HG02840 (cell line): ENCODE measurements around the gene ANKLE1.
"Not testable (repeated sequence)": the region's sequence is repeated elsewhere in the genome, so short reads cannot be mapped to it uniquely, and the experiment has no call there.

ENCODE experiments used
- ATAC-seq: cut with Tn5 transposase; IDR thresholded peaks from one replicate; pipeline ENCODE4 v1.9.1; 2021; ENCODE audit warnings: mild to moderate bottlenecking, moderate library complexity, moderate number of reproducible peaks; ENCODE audit not compliant: unreplicated experiment, low FRiP score

ANKLE1 gene

DNA sequence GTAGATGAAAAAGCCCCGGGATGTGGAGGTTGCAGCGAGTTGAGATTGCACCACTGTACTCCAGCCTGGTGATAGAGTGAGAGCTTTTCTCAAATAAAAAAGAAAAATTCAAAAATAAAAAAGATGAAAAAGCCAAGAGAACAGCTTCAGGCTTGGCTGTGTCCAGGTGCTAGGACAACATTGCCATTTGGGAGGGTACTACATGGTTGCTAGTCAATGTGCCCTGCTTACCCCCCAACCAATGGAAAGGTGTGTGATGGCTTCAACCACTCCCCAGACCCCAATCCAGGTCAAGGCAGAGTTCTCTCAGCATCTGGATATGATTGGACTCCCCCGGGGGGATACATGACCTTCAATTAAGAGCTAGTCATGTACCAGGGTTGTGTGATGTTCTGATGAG, 2.3 kb upstream of the ANKLE1 start:
- ATAC-seq = no peak

DNA sequence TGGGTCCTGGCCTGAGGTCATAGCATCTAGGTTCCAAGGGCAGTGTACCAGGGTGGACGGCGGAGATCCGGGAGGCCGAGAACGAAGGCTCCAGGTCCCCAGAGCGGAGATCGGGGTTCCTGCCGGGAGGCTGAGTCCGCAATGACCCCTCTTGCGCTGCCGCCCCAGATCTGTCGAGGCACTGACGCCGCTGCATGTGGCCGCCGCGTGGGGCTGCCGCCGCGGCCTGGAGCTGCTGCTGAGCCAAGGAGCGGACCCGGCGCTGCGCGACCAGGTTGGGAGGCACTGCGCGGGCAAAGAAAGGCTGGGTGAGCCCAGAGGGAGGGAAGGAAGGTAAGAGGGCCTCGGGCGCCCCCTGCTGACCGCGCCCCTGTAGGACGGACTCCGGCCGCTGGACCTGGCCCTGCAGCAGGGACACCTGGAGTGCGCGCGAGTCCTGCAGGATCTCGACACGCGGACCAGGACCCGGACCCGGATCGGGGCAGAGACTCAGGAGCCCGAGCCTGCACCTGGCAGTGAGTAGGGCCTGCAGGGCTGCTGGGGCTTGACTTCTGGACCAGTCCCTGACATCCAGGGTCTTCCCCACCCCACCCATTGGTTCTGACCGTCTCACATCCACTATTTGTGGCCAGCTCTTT, 906 bp downstream of the ANKLE1 start:
- ATAC-seq = no peak

DNA sequence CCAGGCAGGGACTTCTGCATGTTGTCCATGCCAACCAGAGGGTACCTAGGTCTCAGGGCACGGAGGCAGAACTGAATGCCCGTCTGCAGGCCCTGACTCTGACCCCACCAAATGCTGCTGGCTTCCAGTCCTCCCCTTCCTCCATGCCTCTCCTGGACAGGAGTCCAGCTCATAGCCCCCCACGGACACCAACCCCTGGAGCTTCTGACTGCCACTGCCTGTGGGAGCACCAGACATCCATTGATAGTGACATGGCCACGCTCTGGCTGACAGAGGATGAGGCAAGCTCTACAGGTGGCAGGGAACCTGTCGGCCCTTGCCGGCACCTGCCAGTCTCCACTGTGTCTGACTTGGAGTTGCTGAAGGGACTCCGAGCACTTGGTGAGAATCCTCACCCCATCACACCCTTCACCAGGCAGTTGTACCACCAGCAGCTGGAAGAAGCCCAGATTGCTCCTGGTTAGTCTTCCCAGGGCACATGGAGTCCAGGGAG, 1.8 kb downstream of the ANKLE1 start:
- no peak for ATAC-seq

DNA sequence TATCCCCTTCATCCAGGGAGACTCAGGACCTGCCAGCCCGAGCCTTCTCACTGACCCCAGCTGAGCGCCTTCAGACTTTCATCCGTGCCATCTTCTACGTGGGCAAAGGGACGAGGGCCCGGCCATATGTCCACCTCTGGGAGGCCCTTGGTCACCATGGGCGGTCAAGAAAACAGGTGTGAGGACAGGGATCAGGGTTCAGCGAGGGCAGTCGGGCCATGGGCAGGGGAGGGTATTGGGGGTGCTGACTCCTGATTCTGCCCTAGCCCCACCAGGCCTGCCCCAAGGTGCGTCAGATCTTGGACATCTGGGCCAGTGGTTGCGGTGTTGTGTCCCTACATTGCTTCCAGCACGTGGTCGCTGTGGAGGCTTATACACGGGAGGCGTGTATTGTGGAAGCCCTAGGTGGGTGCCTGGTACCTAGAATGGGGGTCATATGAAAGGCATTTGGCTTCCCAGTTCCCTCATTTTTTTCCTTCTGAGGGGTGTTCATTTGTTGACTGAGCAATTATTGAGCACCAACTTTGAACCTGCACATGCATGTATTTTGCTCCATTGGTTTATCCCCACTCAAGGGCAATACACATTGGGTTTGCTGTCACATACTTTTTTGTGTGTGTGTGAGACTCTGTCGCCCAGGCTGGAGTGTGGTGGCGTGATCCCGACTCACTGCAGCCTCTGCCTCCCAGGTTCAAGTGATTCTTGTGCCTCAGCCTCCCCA, 3.9 kb downstream of the ANKLE1 start:
- no peak for ATAC-seq

DNA sequence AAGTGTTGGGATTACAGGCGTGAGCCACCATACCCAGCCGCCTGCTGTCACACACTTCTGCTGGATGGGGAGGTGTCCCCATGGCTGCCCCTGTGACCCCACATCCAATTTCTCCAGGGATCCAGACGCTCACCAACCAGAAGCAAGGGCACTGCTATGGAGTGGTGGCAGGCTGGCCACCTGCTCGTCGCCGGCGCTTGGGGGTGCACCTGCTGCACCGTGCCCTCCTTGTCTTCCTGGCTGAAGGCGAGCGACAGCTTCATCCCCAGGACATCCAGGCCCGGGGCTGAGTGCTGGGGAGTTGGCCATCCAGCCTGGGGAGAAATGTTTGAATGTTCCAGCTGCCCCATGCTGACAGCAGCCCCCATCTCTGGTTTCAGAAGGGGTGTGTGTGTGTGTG, 4.6 kb downstream of the ANKLE1 start:
- ATAC-seq = no peak

DNA sequence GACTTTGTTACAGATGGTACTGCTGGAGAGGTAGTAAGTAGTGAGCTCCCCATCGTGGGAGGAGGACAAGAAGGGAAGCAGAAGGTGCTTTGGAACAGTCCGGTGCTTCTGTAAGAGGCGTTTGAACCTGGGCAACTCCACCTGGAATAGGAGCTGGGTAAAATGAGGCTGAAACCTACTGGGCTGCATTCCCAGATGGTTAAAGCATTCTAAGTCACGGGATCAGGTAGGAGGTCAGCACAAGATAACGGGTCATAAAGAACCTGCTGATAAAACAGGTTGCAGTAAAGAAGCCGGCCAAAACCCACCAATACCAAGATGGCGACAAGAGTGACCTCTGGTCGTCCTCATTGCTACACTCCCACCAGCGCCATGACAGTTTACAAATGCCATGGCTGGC, 5.1 kb downstream of the ANKLE1 start:
- ATAC-seq = no peak

DNA sequence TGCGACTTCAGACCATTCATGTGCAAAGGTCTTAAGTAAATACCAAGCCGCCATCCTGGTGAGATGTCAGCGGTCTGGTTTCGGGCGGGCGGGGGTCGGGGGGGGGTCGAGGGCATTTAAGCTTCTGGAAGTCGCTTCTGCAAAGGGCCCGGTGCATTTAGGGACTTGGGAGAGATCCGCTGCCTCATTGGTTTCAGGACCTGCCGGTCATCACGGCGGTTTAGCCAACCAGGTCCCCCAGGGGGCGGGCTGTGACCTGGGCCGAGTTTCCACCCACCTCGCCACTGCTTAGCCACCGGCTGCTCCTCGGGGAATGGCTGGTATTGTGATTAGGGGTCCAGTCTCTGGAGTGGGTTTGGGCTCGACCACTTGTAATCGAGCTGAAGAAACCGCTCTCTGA, 7.8 kb downstream of the ANKLE1 start:
- ATAC-seq = no peak

DNA sequence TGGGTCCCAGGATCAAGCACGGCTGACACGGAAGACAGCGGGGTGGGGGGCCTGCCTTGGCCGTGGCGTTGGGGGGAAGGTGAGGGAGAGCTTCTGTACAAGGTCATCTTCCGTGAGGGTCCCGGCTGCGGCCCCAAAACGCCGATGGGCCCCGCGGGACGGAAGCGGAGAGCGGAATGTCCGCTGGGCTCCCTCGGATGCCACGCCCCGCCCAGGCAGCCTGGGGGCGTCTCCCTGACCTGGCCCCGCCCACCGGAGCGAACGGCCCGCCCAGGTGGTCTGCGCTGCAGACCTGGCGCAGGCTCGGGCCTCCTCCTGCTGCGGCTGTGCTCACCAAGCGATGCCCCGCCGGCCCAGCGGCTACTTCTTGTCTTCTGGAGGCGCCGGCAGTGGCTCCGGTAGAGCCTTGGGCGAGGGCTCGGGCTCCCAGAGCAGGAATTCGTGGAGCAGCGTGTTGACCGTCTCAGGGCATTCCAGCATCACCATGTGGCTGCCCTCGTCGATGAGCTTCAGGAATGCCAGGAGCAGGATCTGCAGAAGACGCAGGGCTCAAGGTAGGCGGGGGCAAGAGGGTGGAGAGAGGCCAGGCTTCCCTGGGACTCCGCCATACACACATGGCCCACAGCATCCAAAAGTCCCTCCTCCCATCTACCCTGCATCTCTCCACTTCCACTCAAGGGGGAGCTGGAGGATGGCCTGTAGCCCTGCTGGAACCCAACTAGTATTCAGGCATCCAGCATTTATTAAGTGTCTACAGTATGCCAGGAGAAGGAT, 10.8 kb downstream of the ANKLE1 start:
- peak; percentile 66 for ATAC-seq

DNA sequence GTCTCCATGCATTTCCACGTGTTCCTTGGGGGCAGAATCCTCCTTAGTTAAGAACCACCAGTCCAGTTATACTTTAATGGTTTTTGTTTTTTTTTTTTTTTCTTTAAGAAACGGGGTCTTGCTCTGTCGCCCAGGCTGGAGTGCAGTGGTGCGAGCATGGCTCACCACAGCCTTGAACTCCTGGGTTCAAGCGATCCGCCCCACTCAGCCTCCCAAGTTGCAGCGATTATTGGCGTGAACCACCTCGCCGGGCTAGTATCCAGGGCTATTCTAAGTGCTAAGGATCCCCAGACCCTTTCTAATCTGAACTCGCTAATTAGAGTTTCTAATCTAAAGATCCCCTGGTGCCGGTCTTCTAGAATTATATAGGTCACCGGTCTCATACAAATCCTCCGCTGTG, 11.9 kb downstream of the ANKLE1 start:
- ATAC-seq = no peak

DNA sequence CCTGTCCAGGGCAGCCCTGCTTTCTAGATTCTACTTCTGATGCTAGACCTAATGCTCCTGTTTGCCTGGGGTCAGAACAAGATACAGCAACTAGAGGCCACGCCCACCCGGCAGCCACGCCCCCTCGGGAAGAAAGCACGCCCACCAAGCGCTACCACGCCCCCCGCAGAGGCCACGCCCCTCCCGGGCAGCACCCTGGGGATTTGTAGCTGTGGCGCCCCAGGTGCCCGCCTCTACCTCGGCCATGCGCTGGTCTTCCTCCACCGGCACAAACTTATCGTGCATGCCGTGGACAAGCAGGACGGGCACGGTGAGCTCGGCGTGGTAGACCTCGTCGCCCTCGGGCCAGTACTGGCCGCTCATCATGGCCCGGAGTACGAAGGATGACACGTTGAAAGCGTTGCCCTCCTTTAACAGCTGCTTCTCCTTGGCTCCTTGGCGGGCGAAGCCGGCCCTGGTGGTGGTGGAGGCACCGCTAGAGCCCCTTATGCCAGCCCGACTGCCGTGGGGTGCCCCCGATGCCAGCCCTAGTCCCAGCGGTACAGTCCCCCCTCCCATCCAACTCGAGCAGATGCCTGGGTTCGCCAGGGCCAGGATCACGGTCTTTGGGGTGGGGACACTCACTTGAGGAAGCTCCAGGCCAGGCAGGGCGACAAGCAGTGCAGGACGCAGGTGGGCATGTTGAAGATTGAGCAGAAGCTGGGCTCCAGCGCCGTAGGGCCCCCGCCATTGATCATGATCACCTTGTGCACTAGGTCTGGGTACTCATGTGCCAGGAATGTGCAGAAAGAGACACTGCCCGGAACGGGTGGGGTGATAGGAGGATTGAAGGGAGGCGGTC, 12.6 kb downstream of the ANKLE1 start:
- ATAC-seq = no peak

DNA sequence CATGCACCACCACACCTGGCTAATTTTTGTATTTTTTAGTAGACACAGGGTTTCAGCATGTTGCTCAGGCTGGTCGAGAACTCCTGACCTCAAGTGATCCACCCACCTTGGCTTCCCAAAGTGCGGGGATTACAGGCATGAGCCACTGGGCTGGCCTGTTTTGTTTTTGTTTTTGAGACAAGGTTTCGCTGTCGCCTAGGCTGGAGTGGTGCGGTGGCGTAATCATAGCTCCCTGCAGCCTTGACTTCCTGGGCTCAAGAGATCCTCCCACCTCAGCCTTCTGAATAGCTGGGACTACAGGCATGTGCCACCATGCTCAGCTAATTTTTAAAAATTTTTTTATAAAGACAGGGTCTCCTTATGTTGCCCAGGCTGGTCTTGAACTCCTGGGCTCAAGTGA, 13.8 kb downstream of the ANKLE1 start:
- ATAC-seq = not testable (repeated sequence)

DNA sequence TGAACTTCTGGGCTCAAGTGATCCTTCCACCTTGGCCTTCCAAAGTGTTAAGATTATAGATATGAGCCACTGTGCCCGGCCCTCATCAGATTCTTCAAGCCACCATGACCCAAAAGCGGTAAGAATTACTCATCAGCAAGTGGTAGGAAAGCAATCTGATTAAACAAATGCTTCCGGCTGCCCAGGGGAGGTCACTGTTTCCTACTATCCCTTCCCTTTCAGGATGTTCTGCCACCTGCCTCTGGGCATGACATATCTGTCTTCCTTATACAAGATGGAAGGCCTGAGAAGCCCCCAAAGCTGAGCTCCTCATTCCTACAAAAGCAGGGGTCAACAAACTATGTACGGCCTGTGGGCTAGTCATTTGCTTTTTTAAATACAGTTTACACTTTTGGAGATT, 14.6 kb downstream of the ANKLE1 start:
- ATAC-seq = no peak

DNA sequence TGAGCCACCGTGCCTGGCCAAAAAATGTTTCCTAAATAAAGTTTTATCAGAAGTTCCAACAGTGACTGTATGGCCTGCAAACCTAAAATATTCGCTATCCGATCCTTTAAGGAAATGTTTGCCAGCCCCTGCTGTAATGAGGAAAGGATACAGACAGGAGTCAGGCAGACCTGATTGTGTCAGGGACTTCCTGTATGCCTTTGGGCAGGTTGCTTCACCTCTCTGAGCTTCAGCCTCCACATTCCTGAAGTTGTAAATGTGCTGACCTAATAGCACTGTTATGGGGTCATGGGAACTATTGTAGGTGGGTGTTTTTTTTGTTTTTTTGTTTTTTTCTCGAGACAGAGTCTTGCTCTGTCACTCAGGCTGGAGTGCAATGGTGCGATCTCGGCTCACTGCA, 15.3 kb downstream of the ANKLE1 start:
- no peak for ATAC-seq

DNA sequence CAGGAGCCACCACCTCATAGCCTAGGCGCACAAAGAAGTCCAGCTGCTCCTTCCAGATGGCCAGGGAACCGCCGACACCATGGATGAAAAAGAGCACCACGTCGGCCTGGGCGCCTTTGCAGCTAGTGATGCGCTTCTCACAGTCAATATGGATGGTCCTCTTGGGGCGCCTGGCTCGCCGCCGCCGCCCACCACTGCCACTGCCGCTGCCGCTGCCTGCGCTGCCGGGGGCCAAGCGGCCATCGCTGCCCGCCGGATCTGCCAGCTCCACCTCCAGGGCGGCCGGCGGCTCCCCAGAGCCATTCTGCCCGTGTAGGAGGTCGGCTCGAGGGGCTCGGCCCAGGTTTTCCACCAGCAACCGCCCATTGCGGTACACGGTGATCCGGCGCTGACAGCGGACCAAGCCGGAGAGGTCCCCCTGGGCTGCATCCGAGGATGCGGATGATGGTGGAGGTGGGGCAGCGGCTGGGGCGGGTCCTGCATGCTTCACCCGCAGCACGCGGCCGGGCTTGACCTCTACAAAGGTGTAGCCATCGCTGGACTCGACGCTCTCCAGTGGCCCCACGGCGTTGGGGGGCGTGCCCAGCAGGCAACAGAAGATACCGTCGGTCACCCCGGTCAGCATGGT, 19.4 kb downstream of the ANKLE1 start:
- no peak for ATAC-seq

DNA sequence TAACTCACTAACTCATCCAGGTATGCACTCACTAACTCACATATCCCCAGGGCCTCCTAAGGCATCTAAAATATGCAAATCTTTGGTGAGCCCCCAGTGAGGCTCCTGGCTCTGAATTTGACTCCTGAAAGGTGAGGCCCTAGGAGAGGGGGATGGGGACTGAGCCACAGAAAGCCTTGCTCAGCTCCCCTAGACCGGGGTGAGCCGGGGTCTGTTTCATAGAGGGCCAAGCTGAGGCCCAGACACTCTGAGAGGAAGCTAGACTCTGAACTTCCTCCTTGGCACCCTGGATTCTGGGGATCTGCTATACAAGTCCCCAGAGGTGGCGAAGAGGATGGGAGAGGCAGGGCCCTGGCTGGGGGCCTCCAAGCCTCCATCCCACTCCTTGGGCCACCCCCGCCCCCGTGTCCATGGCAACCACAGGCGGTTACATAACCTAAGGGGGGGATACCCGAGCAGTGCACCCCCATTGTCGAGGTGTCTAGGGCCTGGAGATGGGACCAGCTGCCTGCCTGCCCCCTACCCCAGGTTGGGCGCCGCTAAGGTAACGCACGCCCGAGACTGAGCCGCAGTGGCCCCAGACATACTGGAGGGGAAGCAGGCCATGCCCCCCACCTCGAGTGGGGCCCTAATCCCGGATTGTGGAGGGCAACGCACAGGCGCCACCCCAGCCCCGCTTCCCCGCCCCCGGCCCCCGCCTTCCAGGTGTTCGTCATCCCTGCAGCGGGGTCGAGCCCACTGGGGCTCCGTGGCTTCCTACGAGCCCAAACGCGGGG, 20.9 kb downstream of the ANKLE1 start:
- no peak for ATAC-seq

DNA sequence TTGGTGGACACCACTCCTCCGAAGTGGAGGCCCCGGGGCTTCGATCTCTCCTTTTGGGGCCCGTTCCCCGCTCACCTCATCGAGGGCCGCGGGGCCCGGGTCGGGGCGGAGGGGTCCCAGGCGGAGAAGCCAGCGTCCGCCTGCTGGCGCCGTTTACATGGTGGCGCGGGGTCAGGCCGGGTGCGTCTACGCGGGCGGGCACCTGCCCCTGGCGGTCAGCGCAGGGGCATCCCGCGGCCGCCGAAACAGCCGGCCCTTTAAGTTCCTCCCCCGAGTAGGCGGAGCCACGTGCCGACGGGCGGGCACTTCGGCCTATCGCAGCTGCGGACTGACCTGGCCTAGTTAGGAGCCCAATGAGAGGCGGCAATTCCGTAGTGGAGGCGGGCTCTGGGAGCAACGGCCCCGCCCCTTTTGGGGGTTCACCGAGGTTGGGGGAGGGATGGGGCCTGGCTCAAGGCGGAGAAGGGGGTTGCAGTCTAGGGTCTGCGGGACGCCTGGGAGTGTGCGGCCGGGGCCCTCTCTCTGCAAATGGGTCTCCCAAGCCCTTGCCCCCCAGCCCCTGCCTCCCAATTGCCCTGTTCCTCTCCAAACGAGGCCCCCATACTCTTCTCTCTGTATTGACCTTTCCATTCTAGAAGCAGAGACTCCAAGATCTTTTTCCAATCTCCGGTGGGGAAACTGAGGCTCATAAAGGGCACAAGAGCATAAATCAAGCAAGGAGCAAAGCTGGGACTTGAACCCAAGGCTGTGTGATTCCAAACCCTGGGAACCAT, 21.7 kb downstream of the ANKLE1 start, which contains the start of gene ABHD8:
Gene ABHD8 (minus strand): TSS at position 259 of the 773 bp plus-strand sequence. CDS start 1,809 bp downstream, outside the sequence.
- ATAC-seq = peak; percentile 48

DNA sequence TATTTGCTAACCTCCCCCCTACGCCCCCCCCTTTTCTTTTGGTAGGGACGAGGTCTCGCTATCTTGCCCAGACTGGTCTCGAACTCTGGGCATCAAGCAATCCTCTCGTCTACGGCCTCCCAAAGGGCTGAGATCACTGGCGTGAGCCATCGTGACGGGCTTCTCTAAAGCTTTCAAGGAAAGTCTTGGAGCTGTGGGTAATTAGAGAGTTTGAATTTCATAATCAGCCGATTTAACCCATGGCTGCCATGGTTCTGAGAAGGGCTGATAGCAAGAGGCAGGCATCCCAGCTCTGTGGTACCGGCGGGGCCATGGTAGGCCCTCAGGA, 22.2 kb downstream of the ANKLE1 start:
- ATAC-seq = no peak

DNA sequence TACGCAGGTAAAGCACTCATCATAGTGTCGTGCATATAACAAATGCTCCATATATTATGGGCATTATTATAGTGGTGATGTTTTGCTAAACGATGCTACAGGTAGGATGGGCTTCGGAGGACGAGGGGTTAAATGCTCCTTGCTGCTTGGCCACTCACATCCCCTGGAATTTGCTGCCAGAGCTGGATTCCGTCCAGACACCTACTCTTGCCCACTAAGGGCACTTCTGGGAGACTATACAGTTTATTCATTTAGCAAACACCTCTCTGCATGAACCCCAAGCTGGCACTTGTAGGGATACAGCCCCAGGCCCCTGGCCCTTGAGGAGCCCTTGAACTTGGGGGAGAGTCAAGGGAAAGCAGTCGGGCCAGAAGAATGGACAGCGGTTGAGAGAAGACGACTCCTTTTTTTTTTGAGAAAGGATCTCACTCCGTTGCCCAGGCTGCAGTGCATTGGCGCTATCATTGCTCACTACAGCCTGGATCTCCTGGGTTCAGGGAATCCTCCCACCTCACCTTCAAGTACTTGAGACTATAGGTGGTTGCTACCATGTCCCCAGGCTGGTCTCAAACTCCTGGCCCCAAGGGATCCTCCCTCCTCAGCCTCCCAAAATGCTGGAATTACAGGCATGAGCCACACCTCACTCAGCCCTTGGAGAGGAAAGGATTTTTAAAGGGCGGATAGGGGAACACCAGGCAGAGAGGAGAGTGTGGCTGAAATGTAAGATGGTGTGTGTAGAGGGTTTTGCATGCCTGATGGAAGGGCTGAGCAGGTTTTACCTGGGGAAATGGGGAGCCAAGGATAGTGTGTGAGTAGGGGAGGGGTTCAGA, 22.9 kb downstream of the ANKLE1 start:
- ATAC-seq = no peak
